OCI-LY3 (cell line): ENCODE results near the gene SLC25A6.

Experiments used
- EZH2phosphoT487 ChIP-seq: fragments of 200-600 bp; shearing (Covaris generic); IDR thresholded peaks from 2 replicates; pipeline ENCODE4 v1.6.1; 2018; ENCODE audit warnings: antibody characterized with exemption, mixed run types, low read depth
- TF ChIP-seq, protein P1 (sequence below): fragments of 200-600, 300-600 bp; sonication (generic); IDR thresholded peaks from 2 replicates; pipeline ENCODE4 v1.5.1; 2014; ENCODE audit warnings: antibody characterized with exemption, low read length, low read depth

GRCh38 chrX:1407035-1407434 is 15.1 kb upstream of the SLC25A6 start:
- TF ChIP-seq, protein P1, sequence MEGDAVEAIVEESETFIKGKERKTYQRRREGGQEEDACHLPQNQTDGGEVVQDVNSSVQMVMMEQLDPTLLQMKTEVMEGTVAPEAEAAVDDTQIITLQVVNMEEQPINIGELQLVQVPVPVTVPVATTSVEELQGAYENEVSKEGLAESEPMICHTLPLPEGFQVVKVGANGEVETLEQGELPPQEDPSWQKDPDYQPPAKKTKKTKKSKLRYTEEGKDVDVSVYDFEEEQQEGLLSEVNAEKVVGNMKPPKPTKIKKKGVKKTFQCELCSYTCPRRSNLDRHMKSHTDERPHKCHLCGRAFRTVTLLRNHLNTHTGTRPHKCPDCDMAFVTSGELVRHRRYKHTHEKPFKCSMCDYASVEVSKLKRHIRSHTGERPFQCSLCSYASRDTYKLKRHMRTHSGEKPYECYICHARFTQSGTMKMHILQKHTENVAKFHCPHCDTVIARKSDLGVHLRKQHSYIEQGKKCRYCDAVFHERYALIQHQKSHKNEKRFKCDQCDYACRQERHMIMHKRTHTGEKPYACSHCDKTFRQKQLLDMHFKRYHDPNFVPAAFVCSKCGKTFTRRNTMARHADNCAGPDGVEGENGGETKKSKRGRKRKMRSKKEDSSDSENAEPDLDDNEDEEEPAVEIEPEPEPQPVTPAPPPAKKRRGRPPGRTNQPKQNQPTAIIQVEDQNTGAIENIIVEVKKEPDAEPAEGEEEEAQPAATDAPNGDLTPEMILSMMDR, result no peak
- TF ChIP-seq EZH2phosphoT487, result no peak
